K562 (cell line): ENCODE data around the gene NSUN3. TPM values are rescaled to one million over a fixed set of nuclear protein-coding genes. Genes with fewer than 3 reads are reported as not detected.

Experiments
- ATAC-seq: fragments of 200-7000 bp; cut with Tn5 transposase; 3 replicates; pipeline ENCODE4 v1.9.1; 2020; ENCODE audit warnings: moderate library complexity
- BruUV-seq: library from RNA; stranded (reverse); fragments of 400-500 nt; replicated peaks from 2 replicates; lab custom pipeline; 2021; lab: Mats Ljungman, UMichigan
- CTCF ChIA-PET: fragments of 300-600 bp; formaldehyde crosslinking; extraction: SDS; loops from one replicate; lab custom pipeline; 2021; ENCODE audit warnings: low intra/inter-chr PET ratio; lab: Yijun Ruan, JAX
- POLR2A ChIA-PET: fragments of 300-600, 350-650 bp; sonication (Branson Sonifier 250); formaldehyde crosslinking; extraction: SDS; loops from one replicate; lab custom pipeline; 2021; ENCODE audit warnings: antibody characterized with exemption, inconsistent platforms; lab: Yijun Ruan, JAX
- DNase-seq, 4 experiments: peaks; one replicate each; pipeline versions ENCODE4 v3.0.0 to v3.0.0-alpha.2; 2011 to 2018; ENCODE audit warnings: low spot score in 3 of 4, mixed read lengths in 3 of 4; ENCODE audit errors: extremely low read depth in 1 of 4
- FAIRE-seq: peaks from 2 replicates; lab custom pipeline; 2011; peaks lifted over from hg19 to GRCh38; lab: Jason Lieb, UNC
- H2AFZ ChIP-seq: 2 replicates; pipeline ENCODE4 v1.6.0; 2011; ENCODE audit warnings: low read depth, low read length, control low read depth, inconsistent platforms
- H3K27ac ChIP-seq: fragments of 200-600 bp; 3 replicates; pipeline ENCODE4 v1.8.0; 2011; ENCODE audit warnings: low read depth, mild to moderate bottlenecking, control low read depth, inconsistent platforms, low read length, moderate library complexity, mixed read lengths; ENCODE audit errors: extremely low read depth
- H3K27me3 ChIP-seq, 2 experiments: fragments of 300-600 bp in 1 of 2; 2 replicates in 1 of 2; 3 replicates in 1 of 2; pipeline versions ENCODE4 v1.6.0 to v1.8.0; 2011; ENCODE audit warnings: inconsistent platforms in 2 of 2, low read length in 2 of 2, mild to moderate bottlenecking in 1 of 2, mixed read lengths in 1 of 2, moderate library complexity in 1 of 2; ENCODE audit not compliant: control insufficient read depth in 2 of 2, insufficient read depth in 2 of 2
- H3K36me3 ChIP-seq: fragments of 300-600 bp; 3 replicates; pipeline ENCODE4 v1.8.0; 2011; ENCODE audit warnings: mild to moderate bottlenecking, low read length, inconsistent platforms; ENCODE audit not compliant: control insufficient read depth, insufficient read depth
- H3K4me1 ChIP-seq, 2 experiments: fragments of 200-600 bp in 1 of 2; replicated peaks in 1 of 2; 2 replicates in 1 of 2; 3 replicates in 1 of 2; pipeline versions ENCODE4 v1.5.1 to v1.8.0; 2011; ENCODE audit warnings: inconsistent platforms in 2 of 2, low read length in 2 of 2, mild to moderate bottlenecking in 1 of 2, mixed read lengths in 1 of 2, moderate library complexity in 1 of 2; ENCODE audit not compliant: control insufficient read depth in 2 of 2, insufficient read depth in 2 of 2
- H3K4me2 ChIP-seq: 2 replicates; pipeline ENCODE4 v1.6.1; 2011; ENCODE audit warnings: low read length, control low read depth, inconsistent platforms, mixed read lengths; ENCODE audit not compliant: insufficient read depth
- H3K4me3 ChIP-seq: fragments of 200-600 bp; sonication (generic), shearing (Covaris generic); 2 replicates; pipeline ENCODE4 v1.5.1; 2016; ENCODE audit warnings: control low read depth, inconsistent platforms
- H3K79me2 ChIP-seq: fragments of 200-600 bp; 3 replicates; pipeline ENCODE4 v1.8.0; 2011; ENCODE audit warnings: low read length, inconsistent platforms; ENCODE audit not compliant: control insufficient read depth, insufficient read depth
- H3K9ac ChIP-seq, 2 experiments: 2 replicates each; pipeline versions ENCODE4 v1.6.0 to v1.6.1; 2011; ENCODE audit warnings: low read depth in 2 of 2, low read length in 2 of 2, control low read depth in 1 of 2, inconsistent platforms in 1 of 2, mild to moderate bottlenecking in 1 of 2, mixed read lengths in 1 of 2; ENCODE audit not compliant: insufficient read depth in 1 of 2
- H3K9me1 ChIP-seq: one replicate; pipeline ENCODE4 v1.6.0; 2011; ENCODE audit warnings: inconsistent platforms, mild to moderate bottlenecking, low read length, moderate library complexity; ENCODE audit not compliant: control insufficient read depth, insufficient read depth
- H3K9me3 ChIP-seq: replicated peaks from 2 replicates; pipeline ENCODE4 v1.5.1; 2011; ENCODE audit warnings: low read depth, low read length, inconsistent platforms; ENCODE audit not compliant: control insufficient read depth, insufficient read depth
- H4K20me1 ChIP-seq: replicated peaks from 2 replicates; pipeline ENCODE4 v1.6.1; 2011; ENCODE audit warnings: low read length, inconsistent platforms, mixed read lengths; ENCODE audit not compliant: control insufficient read depth, insufficient read depth
- EP300 ChIP-seq: IDR thresholded peaks from 2 replicates; pipeline ENCODE4 v1.6.1; 2012; ENCODE audit warnings: low read length, improper control_type of control experiment
- FOXJ2 ChIP-seq: fragments of 200-800 bp; sonication (Bioruptor generic); IDR thresholded peaks from 2 replicates; pipeline ENCODE4 v1.6.1; 2016; ENCODE audit warnings: missing genetic modification characterization, missing compliant biosample characterization
- HCFC1 ChIP-seq: IDR thresholded peaks from 2 replicates; pipeline ENCODE4 v1.6.1; 2012; ENCODE audit warnings: low read depth, low read length, improper control_type of control experiment
- IRF2 ChIP-seq: sonication (generic); formaldehyde crosslinking; IDR thresholded peaks from 2 replicates; pipeline ENCODE4 v1.8.1; 2022; ENCODE audit warnings: mild to moderate bottlenecking, missing genetic modification reagents
- KHSRP ChIP-seq: fragments of 450-650 bp; IDR thresholded peaks from 2 replicates; pipeline ENCODE4 v1.6.1; 2017
- LEF1 ChIP-seq: fragments of 450-650 bp; IDR thresholded peaks from 2 replicates; pipeline ENCODE4 v1.6.1; 2016; ENCODE audit warnings: mild to moderate bottlenecking
- MEF2D ChIP-seq: conservative IDR thresholded peaks from 2 replicates; pipeline ENCODE4 v1.6.1; 2016; ENCODE audit warnings: low read depth, missing genetic modification characterization, missing compliant biosample characterization
- NEUROD1 ChIP-seq: fragments of 150-350 bp; IDR thresholded peaks from 2 replicates; pipeline ENCODE4 v1.6.1; 2014; ENCODE audit warnings: borderline replicate concordance, low read length, low read depth; ENCODE audit not compliant: partially characterized antibody
- PHTF2 ChIP-seq: fragments of 250-450 bp; sonication (Bioruptor Pico); IDR thresholded peaks from 2 replicates; pipeline ENCODE4 v1.5.0; 2021; ENCODE audit warnings: mild to moderate bottlenecking
- PML ChIP-seq: IDR thresholded peaks from 2 replicates; pipeline ENCODE4 v1.6.1; 2012; ENCODE audit warnings: low read length, inconsistent platforms
- RAD51 ChIP-seq: fragments of 450-650 bp; IDR thresholded peaks from 2 replicates; pipeline ENCODE4 v1.7.1; 2016; ENCODE audit warnings: low read depth, mild to moderate bottlenecking, borderline replicate concordance
- RUNX1 ChIP-seq: sonication (generic); IDR thresholded peaks from 2 replicates; pipeline ENCODE4 v1.6.1; 2016; ENCODE audit warnings: antibody characterized with exemption, low read depth
- SNIP1 ChIP-seq: fragments of 450-650 bp; IDR thresholded peaks from 2 replicates; pipeline ENCODE4 v1.7.1; 2017; ENCODE audit warnings: low read depth, mild to moderate bottlenecking
- SRSF7 ChIP-seq: fragments of 200-400 bp; formaldehyde crosslinking; optimal IDR thresholded peaks from 2 replicates; pipeline ENCODE3; 2017; ENCODE audit warnings: mild to moderate bottlenecking, low read depth, low read length
- TAF15 ChIP-seq: fragments of 200-400 bp; formaldehyde crosslinking; IDR thresholded peaks from 2 replicates; pipeline ENCODE4 v1.6.1; 2017; ENCODE audit warnings: mild to moderate bottlenecking, low read depth, low read length, moderate library complexity
- ZC3H8 ChIP-seq: fragments of 450-650 bp; IDR thresholded peaks from 2 replicates; pipeline ENCODE4 v1.6.1; 2017
- ZNF124 ChIP-seq: sonication (generic); formaldehyde crosslinking; IDR thresholded peaks from 2 replicates; pipeline ENCODE4 v1.8.1; 2022; ENCODE audit warnings: missing genetic modification reagents
- ZNF277 ChIP-seq: fragments of 250-450 bp; sonication (Bioruptor Pico); IDR thresholded peaks from 2 replicates; pipeline ENCODE4 v1.8.0; 2022; ENCODE audit warnings: inconsistent platforms, mild to moderate bottlenecking, moderate library complexity, borderline replicate concordance
- ZNF707 ChIP-seq: fragments of 250-450 bp; sonication (Bioruptor Pico); conservative IDR thresholded peaks from 2 replicates; pipeline ENCODE4 v1.8.0; 2022; ENCODE audit warnings: inconsistent platforms, mild to moderate bottlenecking, moderate library complexity
- WGBS: fragments of 100-300 bp; shearing (Covaris generic); methylation state at CpG from one replicate; pipeline ENCODE4 v1.1.6; 2016; ENCODE audit warnings: low coverage, mixed read lengths; ENCODE audit not compliant: insufficient coverage; ENCODE audit errors: missing lambda C conversion rate; 5-methylcytosine and 5-hydroxymethylcytosine counted together
- in situ Hi-C: fragments of 300-500 bp; cut with MboI; formaldehyde crosslinking; loops from 4 replicates; pipeline ENCODE4 v1.15.0; 2018; ENCODE audit warnings: inconsistent platforms, mixed read lengths
- intact Hi-C: fragments of 100-400 bp; cut with micrococcal nuclease; formaldehyde crosslinking; loops from 2 replicates; pipeline ENCODE4 v1.14.2; 2022
- polyA plus RNA-seq, 8 experiments: library from polyadenylated mRNA; depleted of rRNA in 4 of 8; stranded (reverse) in 5 of 8; unstranded in 3 of 8; fragments of >200 nt; fragmentation: Nextera tagmentation in 2 of 8; fragmentation: Illumina TruSeq in 1 of 8; extraction: Ambion mirVana in 2 of 8; extraction: Trizol in 1 of 8; gene quantifications; 2 replicates each; pipeline versions ENCODE4 v1.2.1 to v1.2.3, GENCODE V29; 2011 to 2014; ENCODE audit warnings: inconsistent platforms in 1 of 8, missing spikeins in 1 of 8
- total RNA-seq, 7 experiments: library from RNA; depleted of rRNA in 6 of 7; stranded (reverse); fragments of >200 nt in 6 of 7; fragmentation: Illumina TruSeq in 2 of 7; extraction: Trizol in 2 of 7; gene quantifications; 2 replicates each; pipeline versions ENCODE4 v1.2.1 to v1.2.3, GENCODE V29; 2011 to 2021; ENCODE audit warnings: low replicate concordance in 1 of 7

NSUN3 gene
- total and polyA plus RNA-seq, 9 of the 15 experiments (the other 6 are each of a cell fraction or from before 2014, with no cell fraction given), result 4.4 to 12.3 (median 7.6) TPM

- Histone ChIP-seq H3K79me2 (no peaks in the 10 kb centered on the region), H3K4me2 (no peak overlapping the region), H3K27ac (no peak overlapping the region), H3K9ac (no peak overlapping the region), H3K4me3 (no peak overlapping the region), H2AFZ (no peak overlapping the region), H3K9me3 (no peaks in the 10 kb centered on the region), H3K9me1 (no peaks in the 10 kb centered on the region), H3K4me1 (no peaks in the 10 kb centered on the region), H3K27me3 (no peaks in the 10 kb centered on the region), H4K20me1 (no peaks in the 10 kb centered on the region), H3K36me3 (peaks cover 2% of the 10 kb centered on the region; the same call in 1 of the 3 replicates)
- 82% methylated on average over 2 of the region's 3 CpGs for WGBS
- DNase-seq (no peak), FAIRE-seq (no peak), ATAC-seq (no peak)
- TF ChIP-seq MEF2D (tag) (no peak), ZNF124 (no peak), ZNF277 (no peak), PML (no peak), NEUROD1 (no peak), ZNF707 (CRISPR knock-in tag) (no peak), FOXJ2 (tag) (no peak), EP300 (no peak), TAF15 (no peak), LEF1 (no peak), PHTF2 (CRISPR knock-in tag) (no peak), HCFC1 (no peak), ZC3H8 (no peak), IRF2 (CRISPR knock-in tag) (no peak), RAD51 (no peak), KHSRP (no peak), SRSF7 (no peak), RUNX1 (no peak), SNIP1 (no peak)
- BruUV-seq, result no TSS peak
- in situ Hi-C loops (no loop called here), intact Hi-C loops (no loop called here)
- ChIA-PET POLR2A (no interaction called here), CTCF (no interaction called here)
These were observed 38.5 kb upstream of the NSUN3 start for GRCh38 chr3:94024385-94024784.
